Islet of Langerhans (tissue), 1 donor: ENCODE data around the gene GZMM.

ENCODE experiments used
- FAIRE-seq: peaks from one replicate; lab custom pipeline; 2011; peaks lifted over from hg19 to GRCh38; lab: Jason Lieb, UNC

The GZMM gene

DNA sequence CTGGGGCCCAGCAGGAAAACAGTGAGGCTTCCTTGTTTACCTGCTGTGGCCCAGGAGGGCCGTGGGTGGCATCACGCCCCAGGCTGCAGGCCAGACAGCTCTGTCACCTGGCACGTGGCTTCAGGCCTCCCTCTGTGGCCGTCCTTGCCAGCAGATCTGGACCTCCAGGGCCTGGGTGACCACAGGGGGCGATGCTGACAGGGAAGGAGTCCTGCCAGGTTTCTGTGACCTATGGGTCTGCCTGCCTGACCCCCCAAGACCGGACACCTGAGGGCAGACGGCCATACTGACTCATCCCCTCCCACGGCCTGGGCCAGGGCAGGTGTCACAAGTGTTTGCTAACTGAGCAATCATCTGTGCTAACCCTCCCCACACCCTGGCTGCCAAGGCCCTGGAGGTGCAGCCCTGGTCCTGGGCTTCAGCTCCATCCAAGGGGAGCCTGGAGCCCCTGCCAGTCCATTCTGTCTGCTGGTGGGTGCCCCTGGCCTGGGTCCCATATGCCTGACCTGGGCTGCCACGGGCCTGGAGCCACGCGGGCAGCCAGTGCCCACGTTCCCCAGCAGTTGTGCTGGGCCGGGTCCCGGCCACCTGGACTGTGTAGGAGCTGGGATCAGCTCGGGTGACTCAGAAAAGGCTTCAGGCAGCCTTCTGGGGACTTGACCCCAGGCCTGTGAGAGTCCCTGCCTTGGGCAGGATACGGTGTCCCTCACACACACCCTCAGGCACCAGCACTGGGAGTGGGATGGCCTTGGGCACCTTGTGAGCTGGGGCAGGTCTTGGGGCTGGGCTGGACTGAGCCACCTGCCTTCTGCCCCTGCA, 8.6 kb upstream of the GZMM start:
- no peak for FAIRE-seq

- no peak for FAIRE-seq
Measured at GRCh38 chr19:536031-536880, 7.6 kb upstream of the GZMM start.

GRCh38 chr19:536881-537404, 6.9 kb upstream of the GZMM start:
- no peak for FAIRE-seq

- FAIRE-seq = no peak
Measured at GRCh38 chr19:538641-539428, 5.0 kb upstream of the GZMM start.

- no peak for FAIRE-seq
Measured at GRCh38 chr19:539429-540030, 4.3 kb upstream of the GZMM start.

GRCh38 chr19:540867-541637, 2.8 kb upstream of the GZMM start:
- no peak for FAIRE-seq

DNA sequence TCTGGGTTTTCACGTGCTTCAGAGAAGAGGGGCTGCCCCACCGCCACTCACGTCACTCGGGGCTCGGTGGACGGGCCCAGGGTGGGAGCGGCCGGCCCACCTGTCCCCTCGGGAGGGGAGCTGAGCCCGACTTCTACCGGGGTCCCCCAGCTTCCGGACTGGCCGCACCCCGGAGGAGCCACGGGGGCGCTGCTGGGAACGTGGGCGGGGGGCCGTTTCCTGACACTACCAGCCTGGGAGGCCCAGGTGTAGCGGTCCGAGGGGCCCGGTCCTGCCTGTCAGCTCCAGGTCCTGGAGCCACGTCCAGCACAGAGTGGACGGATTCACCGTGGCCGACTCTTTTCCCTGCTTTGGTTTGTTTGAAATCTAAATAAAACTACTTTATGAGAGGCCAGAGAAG, 2.2 kb upstream of the GZMM start:
- no peak for FAIRE-seq

DNA sequence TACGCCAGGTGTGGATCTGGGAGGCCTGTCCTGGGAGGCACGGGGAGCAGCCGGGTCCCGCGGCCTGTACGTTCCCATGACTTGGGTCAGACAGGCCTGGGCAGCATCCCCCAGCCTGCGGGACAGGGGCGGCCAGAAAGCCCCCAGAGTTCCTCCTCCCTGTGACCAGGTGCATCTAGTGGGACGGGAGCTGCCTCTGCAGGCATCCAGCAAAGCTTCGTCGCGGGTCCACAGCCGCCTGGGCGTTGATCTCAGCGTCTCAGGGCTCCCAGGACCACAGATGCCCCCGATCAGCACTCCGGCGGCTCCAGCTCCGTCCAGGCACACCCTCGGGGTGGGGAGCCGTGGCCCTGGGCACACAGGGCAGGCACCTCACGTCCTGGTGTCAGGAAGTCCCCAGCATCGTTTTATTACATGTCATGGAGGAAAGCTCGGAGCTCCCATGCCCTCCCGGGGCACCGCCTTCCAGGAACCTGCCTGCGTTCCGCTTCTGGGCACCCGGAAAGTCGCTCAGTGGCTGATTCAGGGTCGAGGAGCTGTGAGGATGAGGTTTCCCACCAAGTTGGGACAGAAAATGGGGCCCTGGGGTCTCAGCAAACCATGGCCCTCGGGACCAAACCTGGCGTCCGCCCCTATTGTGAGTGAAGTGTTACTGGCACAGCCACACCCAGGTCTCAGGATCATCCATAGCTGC, 1.5 kb upstream of the GZMM start:
- no peak for FAIRE-seq

- FAIRE-seq = no peak
Measured at GRCh38 chr19:547117-547516, 3.3 kb downstream of the GZMM start.

- no peak for FAIRE-seq
Measured at GRCh38 chr19:547836-548720, 4.2 kb downstream of the GZMM start.

DNA sequence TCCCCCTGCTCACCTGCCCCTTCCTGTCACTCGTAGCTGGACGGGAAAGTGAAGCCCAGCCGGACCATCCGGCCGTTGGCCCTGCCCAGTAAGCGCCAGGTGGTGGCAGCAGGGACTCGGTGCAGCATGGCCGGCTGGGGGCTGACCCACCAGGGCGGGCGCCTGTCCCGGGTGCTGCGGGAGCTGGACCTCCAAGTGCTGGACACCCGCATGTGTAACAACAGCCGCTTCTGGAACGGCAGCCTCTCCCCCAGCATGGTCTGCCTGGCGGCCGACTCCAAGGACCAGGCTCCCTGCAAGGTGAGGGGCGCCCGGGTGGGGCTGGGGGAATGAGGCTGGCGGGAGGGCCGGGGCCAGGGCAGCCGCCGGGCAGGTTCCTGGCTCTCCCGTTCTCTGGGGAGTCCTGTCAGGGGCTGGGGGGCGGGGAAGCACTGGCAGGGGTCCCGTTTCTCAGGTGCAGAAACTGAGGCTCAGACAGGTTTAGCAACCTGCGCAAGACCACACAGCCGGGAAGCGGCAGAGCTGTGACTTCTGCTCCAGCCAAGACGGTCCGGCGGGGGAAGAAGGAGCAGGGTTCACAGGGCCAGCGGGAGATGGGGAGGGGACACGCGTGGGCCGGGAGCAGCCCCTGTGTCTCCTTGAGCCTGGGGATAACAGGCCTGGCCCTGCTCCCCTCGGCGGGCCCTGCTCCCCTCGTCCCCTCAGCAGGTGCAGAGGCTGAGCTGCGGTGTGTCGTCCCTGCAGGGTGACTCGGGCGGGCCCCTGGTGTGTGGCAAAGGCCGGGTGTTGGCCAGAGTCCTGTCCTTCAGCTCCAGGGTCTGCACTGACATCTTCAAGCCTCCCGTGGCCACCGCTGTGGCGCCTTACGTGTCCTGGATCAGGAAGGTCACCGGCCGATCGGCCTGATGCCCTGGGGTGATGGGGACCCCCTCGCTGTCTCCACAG, 5.3 kb downstream of the GZMM start:
- FAIRE-seq = no peak

DNA sequence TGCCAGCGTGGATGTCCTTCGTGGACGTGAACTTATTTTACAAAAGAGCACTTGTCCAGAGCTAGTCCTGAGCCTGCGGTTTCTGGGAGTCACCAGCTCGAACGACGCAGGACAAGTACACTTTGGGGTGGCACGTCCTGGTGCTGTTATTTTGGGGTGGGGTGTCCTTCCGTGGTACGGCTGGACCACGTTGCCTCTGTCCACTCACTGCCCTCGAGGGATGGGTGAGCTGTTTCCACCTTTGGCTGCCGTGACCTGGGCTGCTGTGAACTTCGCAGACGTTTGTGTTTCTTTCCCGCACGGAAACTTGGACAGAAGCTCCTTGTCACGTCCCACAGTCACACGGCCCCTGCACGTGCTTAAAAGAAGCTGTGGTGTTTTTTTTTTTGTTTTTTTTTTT, 11.0 kb downstream of the GZMM start:
- no peak for FAIRE-seq

GRCh38 chr19:555474-555808, 11.6 kb downstream of the GZMM start:
- no peak for FAIRE-seq

- FAIRE-seq = no peak
Measured at GRCh38 chr19:556611-557382, 12.9 kb downstream of the GZMM start.

- no peak for FAIRE-seq
Measured at GRCh38 chr19:558770-559439, 15.1 kb downstream of the GZMM start.

- no peak for FAIRE-seq
Measured at GRCh38 chr19:560121-560520, 16.3 kb downstream of the GZMM start.

DNA sequence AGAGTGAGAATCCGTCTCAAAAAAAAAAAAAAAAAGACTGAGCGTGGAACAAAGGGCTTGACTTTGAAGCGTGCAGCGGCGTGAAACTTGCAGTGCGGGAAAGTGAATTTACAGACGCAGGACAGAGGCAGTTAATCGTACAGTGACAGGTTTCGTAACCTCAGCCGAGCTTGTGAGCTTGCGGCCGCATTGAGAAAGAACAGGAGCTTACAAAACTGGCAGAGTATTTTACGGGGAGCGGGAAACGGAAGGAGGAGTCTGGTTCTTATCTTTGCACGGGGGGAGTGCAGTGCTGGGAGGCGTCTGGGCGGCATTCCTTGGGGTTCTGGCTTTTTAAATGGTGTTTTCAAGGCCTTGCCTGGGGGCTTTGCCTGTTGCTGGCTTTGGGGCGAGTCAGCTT, 22.6 kb downstream of the GZMM start:
- no peak for FAIRE-seq
